GM19438 (cell line): ENCODE measurements around the gene LYG2.
"Not testable (repeated sequence)": the region's sequence is repeated elsewhere in the genome, so short reads cannot be mapped to it uniquely, and the experiment has no call there.

Source experiments
- ATAC-seq: cut with Tn5 transposase; IDR thresholded peaks from one replicate; pipeline ENCODE4 v1.9.1; 2021; ENCODE audit warnings: low read depth; ENCODE audit not compliant: unreplicated experiment

The LYG2 gene, protein sequence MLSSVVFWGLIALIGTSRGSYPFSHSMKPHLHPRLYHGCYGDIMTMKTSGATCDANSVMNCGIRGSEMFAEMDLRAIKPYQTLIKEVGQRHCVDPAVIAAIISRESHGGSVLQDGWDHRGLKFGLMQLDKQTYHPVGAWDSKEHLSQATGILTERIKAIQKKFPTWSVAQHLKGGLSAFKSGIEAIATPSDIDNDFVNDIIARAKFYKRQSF

DNA sequence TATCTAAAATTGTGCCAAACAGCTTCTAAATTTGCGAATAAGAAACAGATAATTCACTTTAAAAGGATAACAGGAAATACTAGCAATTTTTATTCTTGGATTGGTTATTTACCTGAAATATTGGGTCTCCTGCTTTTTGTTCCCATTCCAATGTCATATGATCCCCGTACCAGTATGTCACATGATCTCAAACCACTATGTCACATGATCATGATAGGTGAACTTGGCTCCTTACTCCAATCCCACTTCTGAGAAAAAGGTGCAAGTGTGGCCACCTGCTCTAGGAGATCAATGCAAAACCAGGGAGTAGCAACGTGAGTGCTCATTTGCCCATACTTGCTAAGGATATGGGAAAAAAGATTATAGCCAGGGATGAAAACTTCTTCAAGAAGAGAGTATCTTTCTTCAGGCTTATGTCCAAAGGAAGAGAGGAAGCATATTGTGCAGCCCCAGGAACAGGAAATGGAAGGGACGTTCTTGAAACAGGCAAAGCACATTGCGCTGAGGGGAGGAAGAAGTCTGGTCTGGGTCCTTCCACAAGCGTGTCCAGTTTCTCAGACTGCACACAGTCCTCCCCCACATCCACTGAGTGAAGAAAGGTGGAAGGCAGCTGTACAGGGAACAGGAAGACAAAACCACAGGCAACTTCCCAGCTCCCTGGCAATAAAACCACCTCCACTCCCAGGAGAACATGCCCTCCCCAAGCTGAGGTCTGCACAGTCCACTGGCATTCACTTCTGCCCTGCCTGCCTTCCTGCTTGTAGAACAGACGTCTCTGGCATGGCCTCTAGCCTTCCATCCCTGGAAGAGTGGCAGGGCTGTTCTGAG lies at the start of gene LYG2:
TSS of gene LYG2 (minus strand) at position 176 of the 828 bp plus-strand sequence. CDS start 1,406 bp downstream, outside the sequence.
- ATAC-seq = no peak

DNA sequence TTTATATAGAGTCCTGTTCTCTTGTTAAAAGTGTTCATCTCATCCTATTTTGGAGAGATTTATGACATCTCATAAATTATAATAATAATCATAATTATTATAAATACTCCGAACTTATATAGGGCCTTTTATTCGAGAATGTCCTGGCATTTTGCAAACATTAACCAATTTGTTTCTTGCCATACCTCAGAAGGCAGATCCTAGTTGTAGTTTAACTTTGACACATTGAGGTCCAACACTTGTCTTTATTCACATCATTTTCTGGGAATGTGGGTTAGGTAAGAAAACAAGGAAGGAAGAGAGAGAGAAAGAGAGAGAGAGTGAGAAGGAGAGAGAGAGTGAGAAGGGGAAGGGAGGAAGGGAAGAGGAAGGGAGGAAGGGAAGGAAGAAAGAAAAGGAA lies 45.6 kb upstream of the LYG2 start, which contains the start of gene LYG1:
TSS of gene LYG1 (minus strand) at position 101 of the 400 bp plus-strand sequence. CDS start 5,527 bp downstream, outside the sequence.
- ATAC-seq = not testable (repeated sequence)

DNA sequence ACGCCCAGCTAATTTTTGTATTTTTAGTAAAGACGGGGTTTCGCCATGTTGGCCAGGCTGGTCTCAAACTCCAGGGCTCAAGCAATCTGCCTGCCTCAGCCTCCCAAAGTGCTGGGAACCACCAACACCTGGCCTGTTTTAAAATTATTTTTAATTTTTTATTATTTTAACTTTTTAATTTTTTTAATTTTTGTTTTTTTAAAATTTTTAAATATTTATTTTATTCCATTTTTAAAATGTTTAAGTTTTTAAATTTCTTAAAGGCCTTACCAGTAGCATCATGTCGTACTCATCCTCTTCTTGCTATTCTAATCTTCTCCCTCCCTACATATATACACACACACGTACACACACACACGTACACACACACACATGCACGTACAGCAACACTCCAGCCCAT lies 44.1 kb upstream of the LYG2 start:
- ATAC-seq = no peak

DNA sequence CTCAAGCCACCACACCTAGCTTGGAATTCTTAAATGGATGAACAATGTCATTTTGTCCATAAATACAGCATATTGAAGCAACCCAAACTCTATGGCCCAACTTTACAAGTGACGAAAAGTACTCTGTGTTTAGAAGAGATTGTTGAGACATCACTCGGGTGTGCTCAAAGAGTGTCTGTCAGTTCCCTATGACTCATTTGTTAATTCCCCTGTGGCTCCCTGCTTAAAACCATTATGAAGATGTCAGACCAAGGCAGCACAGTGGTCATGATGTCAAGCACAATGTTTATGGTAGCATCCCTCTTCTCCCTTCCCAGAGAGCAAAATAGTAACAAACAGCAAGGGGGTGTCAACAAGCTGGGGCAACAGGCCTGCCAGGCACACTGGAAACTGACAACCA lies 42.5 kb upstream of the LYG2 start:
- ATAC-seq = no peak

DNA sequence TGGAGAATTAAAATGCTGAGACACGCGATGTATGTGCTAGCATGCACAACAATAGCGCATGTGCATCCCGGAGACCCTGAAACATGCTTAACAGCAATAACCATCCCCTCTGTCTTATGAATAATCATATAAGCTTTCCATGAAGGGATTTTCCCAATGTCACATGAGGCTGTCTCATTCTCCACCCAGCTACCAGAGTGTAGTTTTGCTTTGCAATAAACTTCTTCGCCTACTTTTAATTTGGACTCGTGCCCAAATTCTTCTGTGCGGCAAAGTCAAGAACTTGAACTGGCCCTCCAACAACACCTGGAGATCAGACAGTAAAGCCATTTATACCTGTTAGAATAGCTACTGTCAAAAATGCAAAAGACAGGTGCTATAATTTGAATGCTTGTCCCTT lies 30.1 kb upstream of the LYG2 start:
- ATAC-seq = no peak

DNA sequence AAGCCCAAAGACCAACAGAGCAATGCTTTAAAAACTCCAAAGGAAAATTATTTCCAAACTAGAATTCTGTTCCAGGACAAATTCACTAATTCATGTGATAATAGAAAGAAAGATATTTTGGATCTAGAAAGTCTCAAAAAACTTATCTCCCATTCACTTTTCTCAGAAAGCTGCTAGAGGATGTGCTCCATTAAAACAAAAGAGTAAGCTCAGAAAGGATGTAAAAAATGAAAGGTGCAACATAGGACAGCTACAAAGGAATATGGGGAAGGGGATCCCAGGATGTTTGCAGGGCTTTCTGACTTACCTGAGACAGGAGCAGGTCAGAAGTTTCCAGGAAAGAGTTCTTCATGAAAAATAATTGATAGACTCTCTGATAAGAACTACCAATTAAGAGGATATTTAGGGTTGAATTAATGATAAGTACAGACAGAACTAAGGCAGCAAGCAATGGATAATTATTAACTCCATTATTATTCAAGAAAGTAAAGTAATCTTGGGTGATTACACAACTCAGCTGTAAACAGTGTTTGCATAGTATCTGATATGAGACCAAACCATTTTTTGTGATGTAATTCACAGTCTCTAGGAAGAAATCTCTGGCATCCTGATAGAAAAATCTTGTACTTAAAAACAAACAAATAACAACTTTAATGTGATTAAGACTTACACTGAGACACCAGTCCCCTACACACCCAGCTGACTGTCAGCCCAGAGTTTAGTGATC lies 24.7 kb upstream of the LYG2 start:
- no peak for ATAC-seq

DNA sequence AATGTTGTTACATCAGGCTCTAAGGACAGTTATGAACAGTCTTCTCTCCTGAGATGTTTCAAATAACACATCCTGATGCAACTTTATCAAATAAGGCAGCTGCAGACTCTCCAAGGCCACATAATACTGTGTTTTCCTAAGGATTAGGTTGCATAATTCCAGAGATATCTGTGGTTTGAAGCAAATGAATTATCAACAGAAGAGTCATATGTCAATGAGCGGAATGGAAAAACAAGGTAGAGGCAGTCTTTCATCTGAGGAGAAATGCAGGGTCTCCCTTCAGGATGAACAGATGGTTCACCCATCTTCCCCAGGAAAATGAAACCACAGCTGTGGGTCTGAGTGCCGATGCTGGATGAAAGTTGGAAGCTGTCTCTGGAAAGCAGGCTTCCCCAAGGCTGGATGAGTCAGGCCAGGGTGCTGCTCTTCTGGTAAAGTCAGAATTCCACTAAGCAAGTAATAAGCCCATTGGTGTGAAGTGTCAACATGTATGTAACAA lies 23.4 kb upstream of the LYG2 start:
- ATAC-seq = no peak

DNA sequence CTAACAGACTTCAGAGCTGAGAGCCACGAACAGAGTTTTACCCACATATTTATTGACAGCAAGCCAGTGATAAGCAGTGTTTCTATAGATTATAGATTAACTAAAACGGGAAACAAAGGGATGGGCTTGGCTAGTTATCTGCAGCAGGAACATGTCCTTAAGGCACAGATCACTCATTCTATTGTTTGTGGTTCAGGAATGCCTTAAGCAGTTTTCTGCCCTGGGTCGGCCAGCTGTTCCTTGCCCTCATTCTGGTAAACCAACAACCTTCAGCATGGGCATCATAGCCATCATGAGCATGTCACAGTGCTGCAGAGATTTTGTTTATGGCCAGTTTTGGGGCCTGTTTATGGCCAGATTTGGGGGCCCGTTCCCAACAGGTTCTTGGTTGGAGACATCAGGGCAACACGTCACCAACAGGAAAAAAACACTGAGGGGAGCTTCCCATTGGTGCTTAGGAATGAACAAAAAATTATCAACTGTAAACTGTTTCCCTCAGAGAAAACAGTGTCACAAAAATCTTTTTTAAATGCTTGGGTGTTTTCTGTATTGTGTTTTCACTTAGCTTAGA lies 22.8 kb upstream of the LYG2 start:
- not testable (repeated sequence) for ATAC-seq

DNA sequence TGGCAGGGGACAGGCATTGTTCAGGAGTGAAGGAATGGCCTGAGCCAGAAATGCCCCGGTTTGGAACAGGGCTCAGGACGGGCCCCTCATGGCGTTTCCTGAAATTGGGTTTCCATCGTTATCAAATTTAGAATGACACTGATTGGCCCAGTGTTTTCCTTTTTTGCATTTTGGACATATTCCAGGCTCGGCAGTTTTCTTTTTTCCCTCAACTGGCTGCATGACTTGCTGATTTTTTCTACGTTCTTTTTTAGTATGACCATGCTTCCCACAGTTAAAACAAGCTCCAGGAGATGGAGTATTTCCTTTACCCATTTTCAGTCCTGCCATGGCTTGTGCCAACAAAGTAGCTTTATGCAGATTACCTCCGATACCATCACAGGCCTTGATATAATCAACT lies 20.4 kb upstream of the LYG2 start:
- ATAC-seq = no peak

DNA sequence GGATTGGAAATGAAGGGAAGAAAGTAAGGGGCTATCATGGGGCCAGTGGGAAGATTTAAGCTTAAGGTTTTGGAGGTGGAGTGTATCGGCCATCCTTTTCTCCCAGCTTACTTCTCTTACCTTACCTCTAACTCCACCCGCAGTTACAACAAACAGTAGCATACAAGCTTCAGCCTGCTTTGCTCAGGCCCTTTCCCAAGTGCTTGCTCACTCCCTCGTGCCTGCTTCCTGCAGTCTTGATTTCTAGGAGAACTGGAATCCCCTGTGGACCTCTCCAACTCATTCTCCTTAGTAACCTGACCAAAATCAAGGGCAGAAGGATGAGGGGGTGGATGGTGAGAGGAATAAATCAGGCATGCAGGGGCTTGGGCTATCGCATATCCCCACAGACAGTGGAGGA lies 5.8 kb upstream of the LYG2 start:
- no peak for ATAC-seq

DNA sequence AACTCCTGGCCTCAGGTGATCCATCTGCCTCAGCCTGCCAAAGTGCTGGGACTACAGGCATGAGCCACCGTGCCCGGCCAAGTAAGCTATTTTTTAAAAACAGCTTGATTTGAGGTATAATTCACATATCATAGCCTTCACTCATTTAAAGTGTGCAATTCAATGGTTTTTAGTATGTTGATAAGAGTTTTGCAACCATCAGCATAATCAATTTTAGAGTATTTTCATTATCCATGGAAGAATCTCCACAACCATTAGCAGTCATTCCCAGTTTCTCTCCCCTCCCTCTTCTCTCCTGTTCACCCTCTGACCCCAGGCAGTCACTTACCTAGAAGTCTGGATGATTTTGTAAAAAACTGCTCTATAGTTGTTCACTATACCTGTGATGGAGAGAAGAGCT lies 4.7 kb upstream of the LYG2 start:
- ATAC-seq = no peak

DNA sequence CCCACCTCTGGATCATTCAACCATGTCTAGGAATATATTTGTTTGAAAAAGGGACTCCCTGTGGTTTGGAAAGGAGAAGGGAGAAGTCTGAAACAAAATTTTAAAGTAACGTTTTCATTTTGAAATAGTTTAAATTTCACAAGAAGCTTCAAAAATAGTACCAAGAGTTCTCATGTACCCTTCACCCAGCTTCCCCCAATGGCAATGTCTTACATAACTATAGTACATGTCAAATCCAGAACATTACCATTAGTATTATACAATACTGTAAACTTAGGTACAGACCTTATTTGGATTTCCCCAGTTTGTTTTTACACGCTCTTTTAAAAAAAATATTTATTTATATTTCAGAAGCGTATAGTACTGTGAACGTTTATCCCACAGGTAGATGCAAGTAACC lies 4.0 kb upstream of the LYG2 start:
- ATAC-seq = no peak

DNA sequence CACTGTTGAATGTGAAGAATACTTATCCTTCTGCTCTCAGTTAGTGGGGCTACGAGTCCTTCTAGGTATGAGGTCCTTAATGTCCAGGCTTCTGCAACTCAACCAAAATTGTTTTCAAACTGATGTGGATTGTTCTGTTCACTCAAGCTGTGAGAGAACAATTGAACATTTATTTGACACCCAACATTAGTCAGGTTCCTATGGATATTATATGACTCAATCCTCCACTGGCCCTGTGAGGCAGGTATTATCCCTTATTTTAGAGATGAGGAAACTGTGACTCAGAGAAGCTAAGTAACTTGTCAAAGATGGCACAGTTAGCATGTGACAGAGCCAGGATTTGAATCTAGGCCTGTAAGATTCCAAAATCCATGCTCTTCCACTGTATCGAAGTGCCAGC lies 1.2 kb upstream of the LYG2 start:
- no peak for ATAC-seq

DNA sequence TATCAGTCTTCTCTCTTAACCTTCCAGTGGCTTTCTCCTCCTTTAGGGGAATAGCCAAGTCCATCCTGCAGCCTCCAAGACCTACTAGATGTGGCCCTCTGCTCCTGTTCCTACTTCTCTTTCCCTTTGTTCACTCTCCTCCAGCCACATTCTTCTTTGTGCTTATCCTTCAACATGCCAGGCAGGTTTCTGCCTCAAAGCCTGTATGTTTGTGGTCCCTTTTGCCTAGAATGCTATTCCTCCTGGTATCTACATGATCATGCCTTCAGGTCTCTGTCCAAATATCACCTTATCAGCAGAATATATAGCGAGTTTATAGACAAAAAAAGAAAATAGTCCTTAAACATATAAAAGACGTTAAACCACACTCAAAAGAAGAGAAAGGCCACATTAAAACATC lies 5.5 kb downstream of the LYG2 start:
- ATAC-seq = no peak

DNA sequence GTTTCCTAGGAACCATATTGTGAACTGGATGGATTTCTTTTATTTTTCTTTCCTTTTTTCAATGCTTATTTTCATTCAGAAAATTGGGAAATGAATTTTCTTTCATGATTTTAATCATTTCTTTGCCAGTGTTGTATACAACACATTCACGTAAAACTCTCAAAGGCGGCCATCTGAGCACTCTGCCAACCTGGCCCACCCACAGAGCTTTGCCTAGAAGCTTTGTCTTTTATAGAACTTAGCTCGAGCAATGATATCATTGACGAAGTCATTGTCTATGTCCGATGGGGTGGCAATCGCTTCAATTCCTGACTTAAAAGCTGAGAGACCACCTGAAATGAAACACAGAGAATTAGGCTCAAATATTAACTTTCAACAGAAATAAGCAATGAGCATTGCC lies 13.3 kb downstream of the LYG2 start:
- no peak for ATAC-seq

DNA sequence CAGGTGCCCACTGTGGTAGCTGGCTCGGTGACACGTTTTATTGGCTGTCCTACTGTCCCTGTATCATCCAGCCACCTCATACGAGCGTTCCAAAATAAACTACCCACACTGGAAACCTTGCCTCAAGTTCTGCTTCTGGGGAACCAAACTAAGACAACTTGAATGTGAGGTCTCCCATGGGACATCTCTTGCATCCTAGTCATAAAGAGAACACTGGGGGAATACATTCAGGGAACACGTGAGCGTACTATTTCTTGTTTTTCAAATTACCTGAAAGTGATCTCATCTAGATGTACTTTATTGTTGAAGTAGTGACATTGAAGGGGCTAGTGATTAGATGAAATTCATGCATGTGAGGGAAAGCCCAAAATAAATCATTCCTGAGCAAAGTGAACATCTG lies 15.0 kb downstream of the LYG2 start:
- ATAC-seq = no peak

DNA sequence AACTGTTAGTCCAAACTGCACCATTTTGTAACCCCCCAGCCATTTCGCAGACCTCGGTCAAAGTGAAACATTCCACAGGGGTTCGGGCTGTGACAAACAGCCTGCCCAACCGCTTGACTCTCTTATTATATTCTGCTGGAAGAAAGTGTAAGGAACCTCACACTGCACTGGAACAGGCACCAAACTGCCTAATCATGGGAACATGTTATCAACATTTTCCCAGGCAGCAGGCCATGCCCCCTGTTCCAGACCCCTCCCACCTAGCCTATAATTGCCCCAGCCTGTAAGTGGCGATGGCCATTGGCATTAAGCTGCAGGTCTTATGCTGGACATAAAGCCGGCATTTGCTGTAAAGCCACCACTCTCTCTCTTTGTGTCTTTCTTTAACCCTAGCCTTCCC lies 16.9 kb downstream of the LYG2 start:
- ATAC-seq = no peak

DNA sequence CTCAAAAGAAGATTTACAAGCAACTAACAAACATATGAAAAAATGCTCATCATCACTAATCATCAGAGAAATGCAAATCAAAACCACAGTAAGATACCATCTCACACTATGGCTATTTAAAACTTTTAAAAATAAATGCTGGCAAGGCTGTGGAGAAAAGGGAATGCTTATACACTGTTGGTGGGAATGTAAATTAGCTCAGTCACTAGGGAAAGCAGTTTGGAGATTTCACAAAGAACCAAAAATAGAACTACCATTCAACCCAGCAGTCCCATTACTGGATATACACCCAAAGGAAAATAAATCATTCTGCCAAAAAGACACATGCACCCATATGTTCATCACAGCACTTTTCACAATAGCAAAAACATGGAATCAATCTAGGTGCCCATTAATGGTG lies 22.3 kb downstream of the LYG2 start:
- ATAC-seq = not testable (repeated sequence)

DNA sequence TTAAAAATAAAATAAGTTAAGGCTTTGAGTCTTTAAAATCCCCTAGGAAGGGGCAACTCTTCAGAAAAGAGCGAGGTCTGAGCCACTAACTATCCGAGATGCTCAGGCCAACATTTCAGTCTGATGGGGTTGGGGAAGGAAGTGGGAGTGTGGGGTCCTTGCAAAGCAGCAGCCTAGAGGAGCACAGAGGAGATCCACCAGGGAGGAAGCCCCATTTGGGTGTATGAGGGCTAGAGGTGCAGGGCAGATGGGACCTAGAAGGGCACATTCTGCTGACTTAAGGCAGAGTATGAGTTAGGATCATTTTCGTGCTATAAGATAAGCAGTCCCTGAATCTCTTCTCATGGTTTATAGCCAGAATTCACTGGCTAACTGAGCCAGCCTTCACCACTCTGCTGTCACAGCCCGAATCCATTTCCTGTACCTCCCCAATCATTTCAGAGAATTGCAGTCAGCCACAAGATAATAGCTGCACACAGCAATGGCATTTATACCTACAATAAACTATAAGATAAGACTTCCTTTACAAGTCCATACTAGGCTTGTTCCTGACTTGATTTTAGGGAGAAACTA lies 37.5 kb downstream of the LYG2 start:
- no peak for ATAC-seq

DNA sequence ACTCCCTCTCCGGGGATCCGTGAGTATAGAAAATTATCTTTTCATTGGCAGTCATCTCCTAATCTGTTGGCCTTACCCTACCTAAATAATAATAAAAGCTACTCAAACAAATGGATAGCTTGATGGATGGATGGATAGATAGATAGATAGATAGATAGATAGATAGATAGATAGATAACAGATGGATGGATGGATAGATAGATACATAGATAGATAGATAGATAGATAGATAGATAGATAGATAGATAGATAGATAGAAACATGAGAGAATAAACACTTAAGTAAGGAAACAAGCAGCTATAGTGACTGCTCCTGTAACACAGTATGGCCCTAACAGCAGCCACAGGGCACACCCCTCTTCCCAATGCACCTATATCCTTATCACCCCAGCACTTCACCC lies 39.4 kb downstream of the LYG2 start:
- ATAC-seq = no peak

DNA sequence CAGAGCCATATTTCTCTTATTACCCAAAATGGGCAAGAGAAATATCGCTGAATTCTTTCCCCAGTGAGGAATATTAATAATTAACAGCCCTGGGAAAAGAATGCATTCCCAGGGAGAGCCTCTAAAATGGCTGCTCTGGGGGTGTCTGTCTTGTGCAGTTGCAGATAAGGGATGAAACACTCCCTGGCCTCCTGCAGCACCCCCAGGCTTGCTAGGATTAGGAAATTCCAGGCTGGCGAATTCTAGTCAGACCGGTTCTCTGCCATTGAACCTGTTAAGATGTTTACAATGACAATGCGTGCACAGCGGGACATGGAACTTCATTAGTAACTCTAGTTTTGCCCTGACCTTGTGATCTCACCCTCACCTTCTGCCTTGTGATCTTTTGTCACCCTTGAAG lies 50.0 kb downstream of the LYG2 start:
- ATAC-seq = no peak
